NCI-H1930 (cell line): ENCODE results near the gene ANKRD39.
"Not testable (repeated sequence)": the region's sequence is repeated elsewhere in the genome, so short reads cannot be mapped to it uniquely, and the experiment has no call there.

Experiments used
- DNase-seq, 2 experiments: peaks; one replicate each; lab custom pipeline; 2025; lab: John Stamatoyannopoulos, UW

Gene ANKRD39, protein sequence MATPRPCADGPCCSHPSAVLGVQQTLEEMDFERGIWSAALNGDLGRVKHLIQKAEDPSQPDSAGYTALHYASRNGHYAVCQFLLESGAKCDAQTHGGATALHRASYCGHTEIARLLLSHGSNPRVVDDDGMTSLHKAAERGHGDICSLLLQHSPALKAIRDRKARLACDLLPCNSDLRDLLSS

DNA sequence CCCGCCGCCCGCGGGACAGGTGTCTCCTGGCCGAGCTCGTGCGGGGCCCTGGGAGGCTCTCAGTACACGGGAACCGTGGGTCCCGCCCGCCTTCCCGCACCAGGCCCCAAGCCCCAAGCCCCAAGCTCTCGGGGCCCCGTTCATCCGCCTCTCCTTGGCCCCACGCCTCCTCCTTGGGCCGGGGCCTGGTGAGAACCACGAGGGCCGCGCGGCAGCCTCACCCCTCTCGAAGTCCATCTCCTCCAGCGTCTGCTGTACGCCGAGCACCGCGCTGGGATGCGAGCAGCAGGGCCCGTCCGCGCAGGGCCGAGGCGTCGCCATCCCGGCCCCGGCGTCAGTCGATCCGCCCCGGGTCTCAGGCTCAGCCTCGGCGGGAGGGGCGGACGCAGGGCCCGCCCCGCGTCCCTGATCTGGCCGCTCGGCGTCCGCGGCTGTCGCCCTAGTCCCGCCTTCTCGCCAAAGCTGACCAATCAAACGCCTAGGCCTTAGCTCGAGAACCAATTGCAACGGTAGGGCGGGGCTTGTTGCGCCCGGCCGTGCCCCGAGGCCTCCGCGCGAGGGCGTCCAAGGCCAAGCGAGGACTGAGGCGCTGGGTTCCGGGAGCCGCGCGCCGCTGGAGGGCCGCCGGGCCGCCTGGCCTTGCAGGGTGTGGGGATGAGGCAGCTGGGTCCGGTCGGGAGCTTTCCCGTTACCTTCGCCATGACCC is at the start of gene ANKRD39:
Gene ANKRD39, minus strand, starts transcription at position 350 of the 706 bp plus-strand sequence. Its CDS starts 29 bp downstream, at position 321.
- peak; percentile 96 to 99 for DNase-seq

DNA sequence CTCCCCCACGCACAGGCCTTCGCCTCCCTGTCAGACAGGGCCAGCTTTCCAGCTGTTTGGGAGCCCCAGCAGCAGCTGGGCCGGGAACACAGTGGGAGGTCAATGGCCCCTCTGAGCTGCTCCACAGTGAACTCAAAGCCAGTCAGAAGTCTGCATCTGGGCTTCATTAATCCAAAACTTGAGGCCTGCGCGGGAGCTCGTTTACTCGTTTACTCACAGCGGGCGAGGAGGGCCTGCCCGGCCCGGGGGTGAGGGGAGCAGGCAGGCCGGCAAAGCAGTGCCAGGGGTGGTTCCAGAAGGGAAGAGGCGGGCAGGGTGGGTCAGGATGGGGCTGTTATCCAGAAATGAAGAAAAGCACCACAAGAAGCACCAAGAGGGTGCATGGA is 48.9 kb upstream of the ANKRD39 start:
- no peak for DNase-seq

DNA sequence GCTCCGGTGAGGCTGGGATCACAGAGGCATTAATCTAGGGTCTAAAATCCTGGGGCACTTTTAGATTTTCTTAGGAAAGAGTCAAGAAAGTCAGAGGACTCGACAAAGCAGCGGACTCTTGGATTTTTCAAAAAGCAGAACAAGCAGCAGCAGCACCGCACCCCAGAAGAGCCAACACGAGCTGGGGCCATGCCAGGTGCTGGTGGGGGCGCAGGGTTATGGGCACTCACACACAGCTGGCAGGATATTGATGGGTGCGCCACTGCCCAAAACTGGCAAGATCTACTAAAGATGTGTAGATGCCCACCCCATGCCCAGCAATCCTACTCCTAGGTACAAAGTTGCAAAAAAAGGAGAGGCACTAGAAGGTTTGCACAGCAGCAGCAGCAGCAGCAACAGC is 46.0 kb upstream of the ANKRD39 start:
- DNase-seq, result no peak

DNA sequence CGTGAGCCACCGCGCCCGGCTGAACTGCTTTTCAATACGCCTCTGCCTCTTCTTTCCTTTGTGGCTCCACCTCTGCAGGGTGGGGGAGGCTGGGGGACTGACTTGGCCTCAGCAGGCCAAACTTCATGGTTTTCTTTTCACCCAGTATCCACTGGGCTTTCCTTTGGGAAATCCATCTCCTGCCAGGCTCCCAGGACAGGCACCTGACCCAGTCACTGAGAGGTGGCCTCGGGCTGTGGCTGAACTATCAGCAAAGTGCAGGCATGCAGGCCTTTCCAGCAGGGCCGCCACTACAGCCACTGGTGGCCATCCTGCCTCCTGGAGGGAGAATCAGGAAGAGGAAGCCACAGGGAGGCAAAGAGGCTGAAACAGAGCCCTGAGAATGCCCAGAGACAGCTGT is 45.5 kb upstream of the ANKRD39 start:
- DNase-seq, result no peak

DNA sequence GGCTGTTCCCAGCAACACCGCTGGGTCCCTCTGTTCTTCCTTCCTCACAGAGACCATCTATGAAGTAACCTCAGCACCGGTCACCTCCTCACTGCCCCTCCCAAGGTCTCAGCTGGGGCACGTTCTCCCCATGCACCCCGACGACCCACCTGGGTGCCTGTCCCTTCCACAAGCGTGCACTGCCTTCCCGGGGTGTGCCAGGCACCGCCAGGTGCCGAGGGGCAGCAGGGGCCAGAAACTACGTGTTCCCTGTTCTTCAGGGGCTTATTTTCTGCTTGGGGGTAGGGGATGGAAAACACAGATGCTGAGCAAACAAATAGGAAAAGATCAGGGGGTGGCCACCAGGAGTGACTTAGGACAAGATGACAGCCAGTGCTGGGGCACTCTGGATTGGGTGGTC is 42.4 kb upstream of the ANKRD39 start:
- no peak for DNase-seq

DNA sequence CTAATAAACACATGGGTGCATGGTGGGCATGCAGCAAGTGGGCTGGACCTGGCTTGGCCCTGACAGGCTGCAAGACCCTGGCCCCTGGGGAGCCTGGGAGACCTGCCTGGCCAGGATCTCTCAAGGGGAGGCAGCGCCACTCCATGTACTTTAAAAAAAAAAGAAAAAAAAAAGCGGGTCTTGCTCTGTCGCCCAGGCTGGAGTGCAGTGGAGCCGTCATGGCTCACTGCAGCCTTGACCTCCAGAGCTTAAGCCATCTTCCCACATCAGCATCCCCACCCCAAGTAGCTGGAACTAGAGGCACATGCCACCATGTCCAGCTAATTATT is 41.6 kb upstream of the ANKRD39 start:
- DNase-seq, result no peak

DNA sequence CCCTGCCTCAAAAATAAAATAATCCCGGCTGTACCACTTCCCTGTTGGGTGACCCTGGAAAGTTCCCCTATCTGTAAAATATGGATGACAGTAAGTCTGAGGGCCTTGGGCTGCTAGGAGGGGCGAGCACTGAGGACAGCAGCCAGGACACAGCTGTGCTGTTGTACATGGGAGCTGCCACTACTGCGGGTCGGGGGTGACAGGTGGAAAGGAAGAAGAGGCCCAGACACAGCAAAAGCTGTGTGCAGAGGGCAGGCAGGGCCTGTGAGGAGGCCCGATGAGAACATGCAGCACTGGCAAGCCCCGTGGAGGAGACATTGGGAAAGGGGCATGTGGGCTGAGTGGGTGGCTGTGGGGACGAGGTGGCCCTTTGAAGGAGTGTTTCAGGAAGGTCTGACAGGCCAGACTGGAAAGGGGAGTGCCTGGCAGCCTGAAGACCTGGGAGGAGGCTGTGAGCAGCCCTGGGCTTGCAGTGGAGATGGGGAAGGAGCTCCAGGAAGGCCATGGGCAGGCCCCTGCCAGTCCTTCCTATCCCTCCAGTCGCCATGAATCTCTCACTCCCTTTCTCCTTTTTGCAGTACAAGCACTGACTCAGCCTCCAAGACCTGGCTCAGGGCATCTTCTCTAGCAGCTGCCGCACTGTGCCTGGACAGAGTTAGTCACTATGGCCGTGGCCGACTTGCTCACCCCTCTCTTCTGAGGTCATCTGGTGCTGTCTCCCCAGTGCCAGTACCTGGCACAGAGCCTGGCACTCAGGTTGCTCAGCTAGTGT is 41.0 kb upstream of the ANKRD39 start:
- DNase-seq, result no peak

DNA sequence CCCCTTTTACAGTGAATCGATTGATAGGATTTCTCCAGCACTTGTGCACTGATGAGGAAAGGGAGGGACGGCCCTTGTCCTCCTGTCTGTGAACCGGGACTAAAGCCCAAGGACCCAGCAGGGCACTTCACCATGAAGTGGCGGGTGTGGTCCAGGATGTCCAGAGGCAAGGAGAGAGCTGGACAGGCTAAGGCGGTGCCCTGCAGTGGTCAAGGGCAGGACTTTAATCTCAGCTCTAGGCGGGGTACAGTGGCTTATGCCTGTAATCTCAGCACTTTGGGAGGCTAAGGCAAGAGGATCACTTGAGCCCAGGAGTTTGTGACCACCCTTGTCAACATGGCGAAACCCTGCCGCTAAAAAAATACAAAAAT is 40.3 kb upstream of the ANKRD39 start:
- DNase-seq, result no peak

DNA sequence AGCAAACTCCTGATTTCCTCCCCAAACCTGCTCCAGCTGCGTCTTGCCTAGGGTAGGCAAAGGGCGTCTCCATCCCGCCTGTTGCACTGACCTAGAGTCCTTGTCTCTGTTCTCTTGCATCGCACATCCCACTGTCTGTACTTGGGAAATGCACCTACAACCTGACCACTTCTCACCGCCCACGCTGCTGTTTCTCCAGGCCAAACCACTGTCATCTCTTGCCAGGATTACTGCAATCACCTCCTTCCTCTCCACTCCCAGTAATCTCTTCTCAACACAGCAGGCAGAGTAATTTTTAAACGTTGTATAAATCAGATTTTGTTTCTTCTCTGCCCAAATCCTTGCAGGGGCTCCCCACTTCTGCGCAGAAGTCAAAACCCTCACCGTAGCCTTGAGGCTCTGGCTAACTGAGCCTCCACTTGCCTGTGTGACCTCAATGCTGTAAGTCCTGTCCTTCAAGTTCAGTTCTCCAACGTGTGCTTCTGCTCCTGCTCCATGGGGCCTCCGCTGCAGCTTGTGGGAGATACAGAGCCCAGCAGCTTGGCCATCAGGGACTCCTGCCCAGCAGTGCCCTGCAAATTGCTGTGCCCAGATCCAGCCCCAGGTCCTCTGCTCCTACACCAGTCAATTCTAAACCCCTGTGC is 39.8 kb upstream of the ANKRD39 start:
- DNase-seq, result no peak

DNA sequence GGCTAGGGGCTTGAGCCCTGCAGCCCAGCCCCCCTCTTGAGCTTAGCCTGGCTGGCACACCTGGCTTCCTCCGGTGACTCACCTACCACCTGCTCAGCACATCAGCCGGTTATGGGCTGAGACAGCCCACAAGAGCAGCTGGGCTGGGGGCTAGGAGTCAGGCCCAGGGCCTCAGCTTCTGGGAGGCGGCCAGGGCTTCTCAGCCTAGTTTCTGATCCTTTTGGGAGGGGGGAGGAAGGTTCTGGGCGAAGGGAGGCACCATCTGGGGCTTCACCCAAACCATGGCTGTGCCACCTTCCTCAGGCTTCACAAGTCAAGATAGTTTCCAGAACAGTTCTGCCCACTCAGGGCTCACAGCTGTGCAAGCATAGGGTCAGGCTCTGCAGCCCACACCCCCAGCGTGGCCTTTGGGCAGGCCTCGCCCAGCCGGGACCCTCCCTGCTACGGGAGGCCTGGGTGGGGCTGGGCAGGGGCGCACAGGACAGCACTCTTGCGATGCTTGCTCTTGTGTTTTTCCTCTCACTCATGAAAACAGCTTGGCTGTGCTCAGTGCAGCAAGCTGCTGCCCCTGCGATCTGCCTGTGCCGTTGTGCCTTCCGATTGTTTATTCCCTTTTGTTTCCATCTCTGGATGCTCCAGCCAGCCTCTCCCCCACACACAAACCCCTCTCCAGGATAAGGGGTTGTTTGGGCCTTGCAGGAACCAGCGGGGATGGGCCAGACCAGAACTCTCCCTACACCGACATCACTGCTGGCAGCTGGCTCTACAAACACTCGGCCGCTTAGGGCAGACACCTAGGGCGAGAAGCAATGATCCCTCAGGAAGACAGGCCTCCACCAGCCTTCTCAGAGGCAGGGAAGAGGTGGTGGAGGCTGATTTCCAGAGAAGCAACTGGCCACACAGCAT is 38.2 kb upstream of the ANKRD39 start:
- DNase-seq, result no peak

DNA sequence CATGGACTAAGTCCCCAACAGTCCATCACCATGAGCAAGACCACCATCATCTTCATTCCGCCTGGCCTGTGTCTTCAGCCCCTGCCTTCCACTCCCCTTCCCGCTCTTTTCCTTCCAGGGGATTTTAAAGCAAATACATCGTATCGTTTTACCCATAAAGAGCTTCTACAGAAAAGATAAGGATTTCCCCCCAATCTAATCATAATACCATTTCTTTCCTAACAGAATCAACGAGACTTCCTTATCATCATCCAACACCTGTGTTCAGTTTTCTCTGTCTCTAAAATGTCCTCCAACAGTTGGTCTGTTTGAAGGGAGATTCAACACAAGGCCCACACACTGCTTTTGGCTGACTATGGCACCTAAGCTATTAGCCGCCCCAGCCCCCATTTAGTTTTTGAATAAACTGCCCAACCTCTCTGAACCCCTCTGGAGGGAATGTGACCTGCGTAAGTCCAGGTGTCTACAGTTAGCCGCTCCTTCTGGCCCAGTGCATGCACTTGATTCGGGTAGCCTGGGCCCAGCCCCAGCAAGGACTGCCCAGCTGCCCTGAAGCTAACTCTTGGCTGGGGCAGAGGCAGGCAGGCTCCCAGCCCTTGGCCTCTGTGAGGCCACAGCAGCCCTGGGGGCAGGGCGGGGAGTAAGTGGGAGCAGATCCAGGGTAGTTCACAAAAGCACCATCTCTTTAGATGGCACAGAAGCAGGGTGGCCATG is 37.4 kb upstream of the ANKRD39 start:
- no peak for DNase-seq

DNA sequence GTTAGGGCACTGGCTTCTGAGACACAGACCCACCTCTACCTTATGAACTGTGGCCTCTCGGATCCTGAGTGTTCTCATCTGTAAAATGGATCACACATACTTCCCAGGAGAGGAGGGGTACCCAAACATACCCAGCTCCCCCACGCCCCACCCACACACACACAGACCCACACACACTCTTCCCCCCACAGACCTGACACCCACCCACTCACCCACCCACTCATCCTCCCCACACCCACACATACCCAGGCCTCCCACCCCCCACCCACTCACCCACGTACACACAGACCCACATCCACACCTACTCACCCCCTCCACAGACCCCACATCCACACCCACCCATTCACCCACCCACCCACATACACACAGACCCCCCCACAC is 36.3 kb upstream of the ANKRD39 start:
- no peak for DNase-seq

DNA sequence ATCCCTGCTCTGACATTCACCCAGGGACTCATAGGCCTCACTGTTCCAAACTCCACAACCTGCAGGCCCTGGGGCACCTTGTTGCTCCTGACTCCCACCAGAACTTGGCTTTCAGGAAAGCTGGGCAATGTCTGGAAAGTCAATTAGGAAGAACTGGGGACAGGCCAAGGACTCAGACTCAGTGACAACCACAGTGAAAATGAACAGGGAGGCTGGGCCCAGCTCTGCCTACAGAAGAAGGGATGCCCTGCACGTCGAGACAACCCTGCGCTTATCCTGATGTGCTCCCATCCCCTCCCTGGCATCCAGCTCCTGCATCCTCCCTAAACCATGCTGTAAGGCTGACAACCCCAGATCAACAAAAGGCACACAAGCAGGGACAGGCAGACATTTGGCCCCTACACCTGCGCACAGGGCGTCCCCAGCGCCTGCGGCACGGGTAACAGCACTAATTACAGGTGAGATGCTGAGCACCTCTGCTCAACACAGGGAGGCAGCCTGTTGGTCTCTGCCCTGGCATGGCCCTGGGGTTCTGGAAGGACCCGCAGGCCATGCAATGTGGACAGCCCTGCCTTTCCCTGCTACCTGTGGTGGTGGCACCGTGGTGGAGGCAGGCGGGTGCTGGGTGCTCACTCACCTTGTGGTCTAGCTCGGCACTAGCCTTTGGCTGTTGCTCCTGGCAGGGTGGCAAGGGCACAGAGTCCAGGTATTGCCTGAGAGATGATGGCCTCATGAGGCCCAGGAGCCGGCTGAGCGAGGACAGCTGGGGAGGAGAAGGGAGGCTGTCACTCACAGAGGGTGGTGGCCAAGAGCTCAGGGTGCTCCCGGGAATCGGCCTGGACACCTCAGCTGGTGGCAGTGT is 35.7 kb upstream of the ANKRD39 start:
- DNase-seq, result no peak

DNA sequence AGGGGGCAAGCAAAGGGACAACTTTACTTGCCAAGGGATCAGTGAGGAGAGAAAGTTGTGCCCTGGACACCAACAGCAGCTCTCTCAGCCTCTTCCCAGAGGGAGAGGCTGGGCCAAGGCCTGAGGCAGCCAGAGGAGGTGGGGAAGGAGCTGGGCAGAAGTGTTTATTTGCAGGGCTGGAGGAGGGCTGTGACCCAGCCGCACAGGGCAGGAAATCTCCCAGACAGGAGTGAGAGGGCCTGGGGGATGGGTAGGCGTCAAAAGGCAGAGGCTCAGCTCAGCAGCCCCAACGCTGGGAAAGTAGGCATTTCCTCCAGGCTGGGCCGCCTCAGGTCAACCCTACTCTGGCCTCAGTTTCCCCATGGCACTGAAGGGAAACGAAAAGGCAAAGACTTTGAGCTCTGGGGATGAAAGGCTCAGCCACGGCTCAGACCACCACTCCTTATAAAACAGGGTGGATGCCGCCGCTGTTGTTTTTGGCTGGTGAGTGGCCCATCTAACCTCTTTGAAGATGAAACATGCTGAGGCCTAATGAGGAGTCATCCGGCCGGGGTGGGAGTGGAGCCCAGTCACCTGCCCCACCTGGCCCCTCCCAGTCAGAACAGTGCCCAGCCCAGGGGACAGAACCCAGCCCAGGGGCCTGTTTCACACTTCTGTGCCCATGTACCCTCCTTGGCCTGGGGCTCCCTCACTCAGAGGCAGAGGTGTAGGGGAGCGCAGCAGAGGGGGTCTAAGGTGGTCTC is 33.9 kb upstream of the ANKRD39 start:
- no peak for DNase-seq

DNA sequence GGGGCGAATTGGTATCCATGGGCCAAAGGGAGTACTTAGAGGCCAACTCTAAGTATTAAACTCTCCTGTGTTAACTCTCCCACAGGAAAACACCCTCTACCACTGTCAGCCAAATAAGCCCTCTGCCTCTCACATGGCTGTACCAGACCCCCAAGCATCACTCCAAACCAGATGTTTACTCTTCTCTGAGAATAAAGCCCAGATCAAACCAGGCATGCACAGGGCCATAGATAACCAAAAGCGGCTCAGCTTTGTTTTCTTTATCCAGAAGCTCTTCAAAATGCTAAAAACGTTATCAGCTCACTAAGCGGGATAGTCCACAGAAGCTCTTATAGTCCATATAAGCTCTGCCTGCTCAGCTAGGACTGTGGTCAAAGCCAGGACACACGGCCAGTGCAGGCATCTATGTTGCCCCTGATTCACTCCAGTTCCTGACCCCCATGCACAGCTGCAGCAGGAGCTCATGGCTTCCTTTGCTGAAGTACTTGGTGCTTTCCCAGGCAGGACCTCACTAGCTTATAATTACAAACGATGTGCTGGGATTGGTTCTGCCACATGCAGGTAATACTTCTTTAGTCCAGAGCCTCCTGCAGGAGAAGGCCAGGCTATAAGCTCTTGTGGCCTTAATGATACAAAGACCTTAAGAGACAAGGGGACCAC is 33.0 kb upstream of the ANKRD39 start:
- DNase-seq, result no peak

DNA sequence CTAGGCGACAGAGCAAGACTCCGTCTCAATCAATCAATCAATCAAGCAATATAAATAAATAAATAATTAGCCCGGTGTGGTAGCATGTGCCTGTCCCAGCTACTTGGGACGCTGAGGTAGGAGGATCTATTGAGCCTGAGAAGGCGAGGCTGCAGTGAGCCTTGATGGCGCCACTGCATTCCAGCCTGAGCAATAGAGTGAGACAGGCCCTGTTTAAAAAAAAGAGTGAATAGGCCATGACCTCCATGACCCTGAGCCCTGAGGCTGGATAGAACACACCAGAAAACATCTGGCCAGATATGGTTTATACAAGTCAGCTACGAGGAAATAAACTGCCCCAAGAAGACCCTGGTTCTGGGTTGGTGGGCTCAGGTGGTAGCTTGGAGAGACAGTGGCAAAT is 32.4 kb upstream of the ANKRD39 start:
- DNase-seq, result no peak

DNA sequence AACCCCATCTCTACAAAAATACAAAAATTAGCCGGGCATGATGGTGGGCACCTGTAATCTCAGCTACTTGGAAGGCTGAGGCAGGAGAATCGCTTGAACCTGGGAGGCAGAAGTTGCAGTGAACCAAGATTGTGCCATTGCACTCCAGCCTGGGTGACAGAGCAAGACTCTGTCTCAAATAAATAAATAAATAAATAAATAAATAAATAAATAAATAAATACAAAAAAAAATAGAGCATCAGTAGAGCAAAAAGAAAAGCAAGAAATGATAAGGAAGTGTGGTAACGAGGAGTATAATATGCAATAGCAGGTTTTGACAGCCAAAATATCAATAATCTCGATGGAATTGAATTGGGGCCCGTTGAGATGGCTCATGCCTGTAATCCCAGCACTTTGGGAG is 31.7 kb upstream of the ANKRD39 start:
- DNase-seq, result not testable (repeated sequence)

DNA sequence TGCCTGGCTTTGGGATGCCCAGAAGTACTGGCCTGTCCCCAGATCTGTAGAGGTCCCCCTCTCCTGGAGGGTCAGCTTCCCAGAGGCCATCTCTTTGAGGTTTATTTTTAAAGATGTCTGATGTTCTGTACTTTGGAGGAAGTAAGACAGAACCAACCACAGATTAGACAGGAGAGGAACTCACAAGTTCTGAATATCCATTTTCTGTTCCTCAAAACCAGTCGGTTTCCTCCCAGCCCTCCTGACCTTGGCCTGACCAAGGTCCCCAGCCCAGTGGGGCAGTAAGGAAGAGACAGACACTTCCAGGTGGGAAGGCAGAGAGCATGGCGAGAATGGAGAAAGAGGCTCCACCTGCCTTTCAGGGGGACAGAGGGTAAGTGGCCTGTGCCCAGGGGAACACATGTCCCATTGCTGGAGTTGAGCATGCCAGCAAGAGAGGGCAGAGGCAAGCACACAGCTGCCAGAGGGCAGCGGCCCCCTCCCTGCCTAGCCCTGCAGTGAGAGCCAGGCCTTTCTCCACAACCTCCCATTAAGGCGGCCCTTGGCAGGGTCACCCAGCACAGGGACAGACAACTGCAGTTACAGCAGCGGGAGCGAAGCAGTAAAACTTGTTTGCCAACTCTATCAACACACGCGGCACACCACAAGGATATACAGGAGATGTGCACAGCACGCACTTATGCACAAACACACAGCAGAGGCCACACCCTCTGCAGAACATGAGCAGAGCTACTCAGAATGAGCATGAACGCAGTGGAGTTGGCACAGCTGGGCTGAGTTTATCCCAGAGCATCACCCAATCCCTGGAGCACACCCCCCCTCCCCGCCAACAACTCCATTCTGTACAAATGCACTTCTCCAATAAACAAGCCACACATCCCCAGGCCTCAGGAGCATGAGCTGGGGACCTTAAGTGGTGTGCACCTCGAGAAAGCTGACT is 30.5 kb upstream of the ANKRD39 start:
- DNase-seq, result no peak
